WTC11 (cell line): ENCODE data around the gene ATP5PB. TPM values are rescaled to one million over a fixed set of nuclear protein-coding genes. Genes with fewer than 3 reads are reported as not detected.

ENCODE experiments used
- ATAC-seq: fragments of 200-7000 bp; cut with Tn5 transposase; 2 replicates; pipeline ENCODE4 v1.10.0; 2021; ENCODE audit warnings: mild to moderate bottlenecking, moderate library complexity
- CTCF ChIA-PET: fragments of 300-600 bp; sonication (Branson Sonifier 250); formaldehyde crosslinking; loops from one replicate; lab custom pipeline; 2021; ENCODE audit warnings: antibody characterized with exemption; lab: Charles Lee
- POLR2A ChIA-PET: fragments of 350-600 bp; sonication (Branson Sonifier 250); formaldehyde crosslinking; loops from one replicate; lab custom pipeline; 2021; ENCODE audit warnings: antibody characterized with exemption; lab: Charles Lee
- DNase-seq: peaks from one replicate; pipeline ENCODE4 v3.0.0; 2021; ENCODE audit warnings: low spot score
- H3K27ac Mint-ChIP-seq: 2 replicates; pipeline ENCODE4 v1.8.0; 2021; ENCODE audit warnings: mixed read lengths
- H3K27me3 Mint-ChIP-seq: 2 replicates; pipeline ENCODE4 v1.8.0; 2021; ENCODE audit warnings: low read depth, mild to moderate bottlenecking, moderate library complexity, mixed read lengths
- H3K36me3 Mint-ChIP-seq: 2 replicates; pipeline ENCODE4 v1.8.0; 2021; ENCODE audit warnings: mixed read lengths
- H3K4me1 Mint-ChIP-seq: 2 replicates; pipeline ENCODE4 v1.8.0; 2022; ENCODE audit warnings: mixed read lengths
- H3K4me3 Mint-ChIP-seq: 2 replicates; pipeline ENCODE4 v1.8.0; 2021; ENCODE audit warnings: mild to moderate bottlenecking, moderate library complexity, mixed read lengths
- H3K9me3 Mint-ChIP-seq: 2 replicates; pipeline ENCODE4 v1.8.0; 2021; ENCODE audit warnings: mixed read lengths
- ELF4 ChIP-seq: sonication (generic); formaldehyde crosslinking; IDR thresholded peaks from 2 replicates; pipeline ENCODE4 v1.8.1; 2022; ENCODE audit warnings: low read depth, mild to moderate bottlenecking, moderate library complexity, missing genetic modification reagents
- FOXJ3 ChIP-seq: sonication (generic); formaldehyde crosslinking; IDR thresholded peaks from 2 replicates; pipeline ENCODE4 v1.9.0; 2021; ENCODE audit warnings: missing genetic modification reagents, mild to moderate bottlenecking, borderline replicate concordance
- FOXK1 ChIP-seq: sonication (generic); formaldehyde crosslinking; IDR thresholded peaks from 2 replicates; pipeline ENCODE4 v1.8.0; 2022; ENCODE audit warnings: mild to moderate bottlenecking, moderate library complexity, missing genetic modification reagents
- GABPB1 ChIP-seq: sonication (generic); formaldehyde crosslinking; IDR thresholded peaks from 2 replicates; pipeline ENCODE4 v1.8.1; 2023; ENCODE audit warnings: mild to moderate bottlenecking, missing genetic modification reagents
- IRF2 ChIP-seq: sonication (generic); formaldehyde crosslinking; IDR thresholded peaks from 2 replicates; pipeline ENCODE4 v1.8.0; 2022; ENCODE audit warnings: low read depth, missing genetic modification reagents, borderline replicate concordance
- TEAD1 ChIP-seq: sonication (generic); formaldehyde crosslinking; IDR thresholded peaks from 2 replicates; pipeline ENCODE4 v1.8.0; 2022; ENCODE audit warnings: mild to moderate bottlenecking, missing genetic modification reagents
- ZNF416 ChIP-seq: fragments of 250-450 bp; sonication (Bioruptor Pico); IDR thresholded peaks from 2 replicates; pipeline ENCODE4 v1.9.0; 2021; ENCODE audit warnings: mild to moderate bottlenecking, inconsistent platforms
- ZNF423 ChIP-seq: fragments of 250-450 bp; sonication (Bioruptor Pico); IDR thresholded peaks from 2 replicates; pipeline ENCODE4 v2.1.2; 2022; ENCODE audit warnings: mild to moderate bottlenecking, moderate library complexity
- ZNF671 ChIP-seq: fragments of 250-450 bp; sonication (Bioruptor Pico); IDR thresholded peaks from 2 replicates; pipeline ENCODE4 v1.8.0; 2021; ENCODE audit warnings: mild to moderate bottlenecking
- total RNA-seq: library from RNA; stranded (reverse); gene quantifications from 3 replicates; pipeline ENCODE4 v1.2.3, GENCODE V29; 2021
- TF ChIP-seq, protein P1 (sequence below): sonication (generic); formaldehyde crosslinking; IDR thresholded peaks from 2 replicates; pipeline ENCODE4 v1.8.0; 2023; ENCODE audit warnings: mild to moderate bottlenecking, missing genetic modification reagents
- TF ChIP-seq, protein P2 (sequence below): sonication (generic); formaldehyde crosslinking; IDR thresholded peaks from 2 replicates; pipeline ENCODE4 v1.8.1; 2023; ENCODE audit warnings: mild to moderate bottlenecking, missing genetic modification reagents
- TF ChIP-seq, protein P3 (sequence below): sonication (generic); formaldehyde crosslinking; IDR thresholded peaks from 2 replicates; pipeline ENCODE4 v1.8.1; 2023; ENCODE audit warnings: mild to moderate bottlenecking, missing genetic modification reagents, borderline replicate concordance
- TF ChIP-seq, protein P4 (sequence below): fragments of 250-450 bp; sonication (Bioruptor Pico); IDR thresholded peaks from 2 replicates; pipeline ENCODE4 v1.9.0; 2021; ENCODE audit warnings: mild to moderate bottlenecking
- TF ChIP-seq, protein P5 (sequence below): sonication (generic); formaldehyde crosslinking; IDR thresholded peaks from 2 replicates; pipeline ENCODE4 v1.8.1; 2023; ENCODE audit warnings: mild to moderate bottlenecking, moderate library complexity, missing genetic modification reagents
- TF ChIP-seq, protein P6 (sequence below): sonication (generic); formaldehyde crosslinking; IDR thresholded peaks from 2 replicates; pipeline ENCODE4 v1.8.1; 2022; ENCODE audit warnings: low read depth, mild to moderate bottlenecking, moderate library complexity, missing genetic modification reagents, borderline replicate concordance
- TF ChIP-seq, protein P7 (sequence below): sonication (generic); formaldehyde crosslinking; IDR thresholded peaks from 2 replicates; pipeline ENCODE4 v1.8.1; 2023; ENCODE audit warnings: mild to moderate bottlenecking, missing genetic modification reagents, moderate library complexity

The ATP5PB gene
- total RNA-seq, 1 experiment from 2014 or later: 284 TPM

DNA sequence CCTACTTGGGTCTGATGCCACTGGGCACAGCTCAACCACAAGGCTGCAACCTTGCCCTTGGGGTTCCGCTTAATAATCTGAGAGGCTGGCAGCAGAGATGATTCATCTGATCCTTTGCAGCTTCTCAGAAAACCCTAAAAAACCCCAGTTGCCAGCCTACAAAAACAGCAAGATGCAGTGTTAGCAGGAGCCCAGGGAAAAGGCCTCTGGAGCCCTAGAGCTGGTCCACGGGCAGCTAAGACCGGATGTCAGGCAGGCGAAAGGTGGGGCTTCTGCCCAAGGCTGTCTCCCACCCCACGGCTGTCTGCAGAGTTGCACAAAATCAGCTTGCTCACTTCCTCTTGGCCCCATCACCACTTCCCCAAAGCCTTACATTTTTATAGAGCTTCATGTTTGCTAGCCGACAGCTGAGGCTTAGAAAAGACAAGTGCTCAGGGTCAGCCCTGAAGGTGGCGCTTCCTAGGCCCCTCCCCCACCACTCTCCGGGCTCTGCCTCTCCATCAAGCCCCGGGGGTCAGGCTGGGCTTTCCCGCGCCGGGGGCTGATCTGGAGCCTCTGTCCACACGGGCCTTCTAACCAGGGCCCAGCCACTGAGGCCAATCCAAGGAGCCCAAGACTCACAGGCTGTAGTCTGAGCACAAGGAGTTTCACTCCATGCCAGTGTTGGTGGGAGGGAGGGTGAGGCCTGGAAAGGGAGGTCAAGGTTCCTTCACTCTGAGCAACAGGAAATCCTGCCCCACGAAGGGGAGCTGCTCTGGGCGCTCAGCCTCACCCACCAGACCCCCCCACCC is 58.3 kb downstream of the ATP5PB start (continued):
- TF ChIP-seq, protein P1, sequence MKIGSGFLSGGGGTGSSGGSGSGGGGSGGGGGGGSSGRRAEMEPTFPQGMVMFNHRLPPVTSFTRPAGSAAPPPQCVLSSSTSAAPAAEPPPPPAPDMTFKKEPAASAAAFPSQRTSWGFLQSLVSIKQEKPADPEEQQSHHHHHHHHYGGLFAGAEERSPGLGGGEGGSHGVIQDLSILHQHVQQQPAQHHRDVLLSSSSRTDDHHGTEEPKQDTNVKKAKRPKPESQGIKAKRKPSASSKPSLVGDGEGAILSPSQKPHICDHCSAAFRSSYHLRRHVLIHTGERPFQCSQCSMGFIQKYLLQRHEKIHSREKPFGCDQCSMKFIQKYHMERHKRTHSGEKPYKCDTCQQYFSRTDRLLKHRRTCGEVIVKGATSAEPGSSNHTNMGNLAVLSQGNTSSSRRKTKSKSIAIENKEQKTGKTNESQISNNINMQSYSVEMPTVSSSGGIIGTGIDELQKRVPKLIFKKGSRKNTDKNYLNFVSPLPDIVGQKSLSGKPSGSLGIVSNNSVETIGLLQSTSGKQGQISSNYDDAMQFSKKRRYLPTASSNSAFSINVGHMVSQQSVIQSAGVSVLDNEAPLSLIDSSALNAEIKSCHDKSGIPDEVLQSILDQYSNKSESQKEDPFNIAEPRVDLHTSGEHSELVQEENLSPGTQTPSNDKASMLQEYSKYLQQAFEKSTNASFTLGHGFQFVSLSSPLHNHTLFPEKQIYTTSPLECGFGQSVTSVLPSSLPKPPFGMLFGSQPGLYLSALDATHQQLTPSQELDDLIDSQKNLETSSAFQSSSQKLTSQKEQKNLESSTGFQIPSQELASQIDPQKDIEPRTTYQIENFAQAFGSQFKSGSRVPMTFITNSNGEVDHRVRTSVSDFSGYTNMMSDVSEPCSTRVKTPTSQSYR (CRISPR knock-in tag): peak; percentile 91; the same call in 1 of the 2 replicates
- TF ChIP-seq IRF2 (CRISPR knock-in tag) (no peak), TEAD1 (CRISPR knock-in tag) (peak; percentile 61; the same call in 1 of the 2 replicates), ZNF423 (CRISPR knock-in tag) (no peak), FOXJ3 (CRISPR knock-in tag) (no peak)
- TF ChIP-seq, protein P2, sequence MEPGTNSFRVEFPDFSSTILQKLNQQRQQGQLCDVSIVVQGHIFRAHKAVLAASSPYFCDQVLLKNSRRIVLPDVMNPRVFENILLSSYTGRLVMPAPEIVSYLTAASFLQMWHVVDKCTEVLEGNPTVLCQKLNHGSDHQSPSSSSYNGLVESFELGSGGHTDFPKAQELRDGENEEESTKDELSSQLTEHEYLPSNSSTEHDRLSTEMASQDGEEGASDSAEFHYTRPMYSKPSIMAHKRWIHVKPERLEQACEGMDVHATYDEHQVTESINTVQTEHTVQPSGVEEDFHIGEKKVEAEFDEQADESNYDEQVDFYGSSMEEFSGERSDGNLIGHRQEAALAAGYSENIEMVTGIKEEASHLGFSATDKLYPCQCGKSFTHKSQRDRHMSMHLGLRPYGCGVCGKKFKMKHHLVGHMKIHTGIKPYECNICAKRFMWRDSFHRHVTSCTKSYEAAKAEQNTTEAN (CRISPR knock-in tag): 0 out of 2 replicates have a peak, but pooled peaks have one; percentile 39
- TF ChIP-seq, protein P3, sequence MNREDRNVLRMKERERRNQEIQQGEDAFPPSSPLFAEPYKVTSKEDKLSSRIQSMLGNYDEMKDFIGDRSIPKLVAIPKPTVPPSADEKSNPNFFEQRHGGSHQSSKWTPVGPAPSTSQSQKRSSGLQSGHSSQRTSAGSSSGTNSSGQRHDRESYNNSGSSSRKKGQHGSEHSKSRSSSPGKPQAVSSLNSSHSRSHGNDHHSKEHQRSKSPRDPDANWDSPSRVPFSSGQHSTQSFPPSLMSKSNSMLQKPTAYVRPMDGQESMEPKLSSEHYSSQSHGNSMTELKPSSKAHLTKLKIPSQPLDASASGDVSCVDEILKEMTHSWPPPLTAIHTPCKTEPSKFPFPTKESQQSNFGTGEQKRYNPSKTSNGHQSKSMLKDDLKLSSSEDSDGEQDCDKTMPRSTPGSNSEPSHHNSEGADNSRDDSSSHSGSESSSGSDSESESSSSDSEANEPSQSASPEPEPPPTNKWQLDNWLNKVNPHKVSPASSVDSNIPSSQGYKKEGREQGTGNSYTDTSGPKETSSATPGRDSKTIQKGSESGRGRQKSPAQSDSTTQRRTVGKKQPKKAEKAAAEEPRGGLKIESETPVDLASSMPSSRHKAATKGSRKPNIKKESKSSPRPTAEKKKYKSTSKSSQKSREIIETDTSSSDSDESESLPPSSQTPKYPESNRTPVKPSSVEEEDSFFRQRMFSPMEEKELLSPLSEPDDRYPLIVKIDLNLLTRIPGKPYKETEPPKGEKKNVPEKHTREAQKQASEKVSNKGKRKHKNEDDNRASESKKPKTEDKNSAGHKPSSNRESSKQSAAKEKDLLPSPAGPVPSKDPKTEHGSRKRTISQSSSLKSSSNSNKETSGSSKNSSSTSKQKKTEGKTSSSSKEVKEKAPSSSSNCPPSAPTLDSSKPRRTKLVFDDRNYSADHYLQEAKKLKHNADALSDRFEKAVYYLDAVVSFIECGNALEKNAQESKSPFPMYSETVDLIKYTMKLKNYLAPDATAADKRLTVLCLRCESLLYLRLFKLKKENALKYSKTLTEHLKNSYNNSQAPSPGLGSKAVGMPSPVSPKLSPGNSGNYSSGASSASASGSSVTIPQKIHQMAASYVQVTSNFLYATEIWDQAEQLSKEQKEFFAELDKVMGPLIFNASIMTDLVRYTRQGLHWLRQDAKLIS: no peak
- TF ChIP-seq, protein P4, sequence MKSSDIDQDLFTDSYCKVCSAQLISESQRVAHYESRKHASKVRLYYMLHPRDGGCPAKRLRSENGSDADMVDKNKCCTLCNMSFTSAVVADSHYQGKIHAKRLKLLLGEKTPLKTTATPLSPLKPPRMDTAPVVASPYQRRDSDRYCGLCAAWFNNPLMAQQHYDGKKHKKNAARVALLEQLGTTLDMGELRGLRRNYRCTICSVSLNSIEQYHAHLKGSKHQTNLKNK (CRISPR knock-in tag): no peak
- TF ChIP-seq, protein P5, sequence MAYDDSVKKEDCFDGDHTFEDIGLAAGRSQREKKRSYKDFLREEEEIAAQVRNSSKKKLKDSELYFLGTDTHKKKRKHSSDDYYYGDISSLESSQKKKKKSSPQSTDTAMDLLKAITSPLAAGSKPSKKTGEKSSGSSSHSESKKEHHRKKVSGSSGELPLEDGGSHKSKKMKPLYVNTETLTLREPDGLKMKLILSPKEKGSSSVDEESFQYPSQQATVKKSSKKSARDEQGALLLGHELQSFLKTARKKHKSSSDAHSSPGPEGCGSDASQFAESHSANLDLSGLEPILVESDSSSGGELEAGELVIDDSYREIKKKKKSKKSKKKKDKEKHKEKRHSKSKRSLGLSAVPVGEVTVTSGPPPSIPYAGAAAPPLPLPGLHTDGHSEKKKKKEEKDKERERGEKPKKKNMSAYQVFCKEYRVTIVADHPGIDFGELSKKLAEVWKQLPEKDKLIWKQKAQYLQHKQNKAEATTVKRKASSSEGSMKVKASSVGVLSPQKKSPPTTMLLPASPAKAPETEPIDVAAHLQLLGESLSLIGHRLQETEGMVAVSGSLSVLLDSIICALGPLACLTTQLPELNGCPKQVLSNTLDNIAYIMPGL (CRISPR knock-in tag): no peak

DNA sequence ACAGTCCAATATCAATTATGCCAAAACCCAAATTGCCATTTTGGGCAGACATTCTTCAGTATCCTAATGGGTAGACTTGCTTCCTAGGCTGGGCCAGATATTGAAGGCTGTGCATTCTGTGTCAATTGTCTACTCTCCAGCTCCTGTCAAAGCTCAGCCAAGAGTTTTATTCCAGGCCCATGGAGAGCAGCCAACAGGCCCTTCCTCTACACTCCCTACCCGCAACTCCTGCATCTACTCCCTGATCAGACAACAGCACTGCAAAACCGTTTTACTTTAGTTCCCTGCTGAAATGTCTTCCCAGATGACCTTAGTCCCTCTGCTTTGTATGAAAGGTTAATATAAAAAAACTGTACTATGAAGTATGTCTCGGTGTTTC is 60.7 kb downstream of the ATP5PB start:
- ATAC-seq: no peak
- H3K27ac Mint-ChIP-seq: no peak overlapping the region
- H3K4me3 Mint-ChIP-seq: no peak overlapping the region
- H3K4me1 Mint-ChIP-seq: peaks cover 9% of the 10 kb centered on the region
- POLR2A ChIA-PET: no interaction called here
- no peaks in the 10 kb centered on the region for H3K36me3 Mint-ChIP-seq
- no peaks in the 10 kb centered on the region for H3K9me3 Mint-ChIP-seq
- TF ChIP-seq FOXK1 (CRISPR knock-in tag) (no peak), GABPB1 (CRISPR knock-in tag) (no peak), ZNF416 (CRISPR knock-in tag) (no peak), ELF4 (CRISPR knock-in tag) (no peak), ZNF671 (CRISPR knock-in tag) (no peak)
- TF ChIP-seq, protein P6, sequence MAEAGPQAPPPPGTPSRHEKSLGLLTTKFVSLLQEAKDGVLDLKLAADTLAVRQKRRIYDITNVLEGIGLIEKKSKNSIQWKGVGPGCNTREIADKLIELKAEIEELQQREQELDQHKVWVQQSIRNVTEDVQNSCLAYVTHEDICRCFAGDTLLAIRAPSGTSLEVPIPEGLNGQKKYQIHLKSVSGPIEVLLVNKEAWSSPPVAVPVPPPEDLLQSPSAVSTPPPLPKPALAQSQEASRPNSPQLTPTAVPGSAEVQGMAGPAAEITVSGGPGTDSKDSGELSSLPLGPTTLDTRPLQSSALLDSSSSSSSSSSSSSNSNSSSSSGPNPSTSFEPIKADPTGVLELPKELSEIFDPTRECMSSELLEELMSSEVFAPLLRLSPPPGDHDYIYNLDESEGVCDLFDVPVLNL (CRISPR knock-in tag): no peak
- TF ChIP-seq, protein P2 (CRISPR knock-in tag): no peak
- TF ChIP-seq, protein P7, sequence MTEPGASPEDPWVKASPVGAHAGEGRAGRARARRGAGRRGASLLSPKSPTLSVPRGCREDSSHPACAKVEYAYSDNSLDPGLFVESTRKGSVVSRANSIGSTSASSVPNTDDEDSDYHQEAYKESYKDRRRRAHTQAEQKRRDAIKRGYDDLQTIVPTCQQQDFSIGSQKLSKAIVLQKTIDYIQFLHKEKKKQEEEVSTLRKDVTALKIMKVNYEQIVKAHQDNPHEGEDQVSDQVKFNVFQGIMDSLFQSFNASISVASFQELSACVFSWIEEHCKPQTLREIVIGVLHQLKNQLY: no peak
- DNase-seq: no peak
- CTCF ChIA-PET: no interaction called here
- peaks cover 3% of the 10 kb centered on the region for H3K27me3 Mint-ChIP-seq
